Duodenal mucosa (tissue), 2 donors: ENCODE data around the gene SRSF3.
A peak's percentile ranks its signal among the peaks of the same experiment; 100 is the strongest.

Experiments
- H3K27ac ChIP-seq: one replicate; pipeline ENCODE4 v1.7.0; 2013; ENCODE audit warnings: low read depth, low read length
- H3K27me3 ChIP-seq, 2 donors: one replicate each; pipeline ENCODE4 v1.7.0; 2013; ENCODE audit warnings: low read length in 2 of 2, control low read depth in 1 of 2; ENCODE audit not compliant: insufficient read depth in 2 of 2, control insufficient read depth in 1 of 2
- H3K36me3 ChIP-seq, 2 donors: one replicate each; pipeline ENCODE4 v1.7.0; 2013; ENCODE audit warnings: low read length in 2 of 2, control low read depth in 1 of 2; ENCODE audit not compliant: insufficient read depth in 2 of 2, control insufficient read depth in 1 of 2
- H3K4me1 ChIP-seq, 2 donors: one replicate each; pipeline ENCODE4 v1.7.0; 2013; ENCODE audit warnings: low read length in 2 of 2, control low read depth in 1 of 2; ENCODE audit not compliant: insufficient read depth in 2 of 2, control insufficient read depth in 1 of 2
- H3K4me3 ChIP-seq, 2 donors: one replicate each; pipeline ENCODE4 v1.7.0; 2013; ENCODE audit warnings: low read length in 2 of 2, low read depth in 1 of 2
- H3K9ac ChIP-seq, 2 donors: one replicate each; pipeline ENCODE4 v1.7.0; 2013; ENCODE audit warnings: low read length in 2 of 2, low read depth in 1 of 2
- H3K9me3 ChIP-seq, 2 donors: one replicate each; pipeline ENCODE4 v1.7.0; 2013; ENCODE audit warnings: low read length in 2 of 2, control low read depth in 1 of 2; ENCODE audit not compliant: control insufficient read depth in 1 of 2

Gene SRSF3

GRCh38 chr6:36623547-36624459, 29.6 kb downstream of the SRSF3 start:
- no peak overlapping the region for H3K4me3 ChIP-seq
- no peaks in the 10 kb centered on the region for H3K9me3 ChIP-seq
- peaks cover 47 to 48% of the 10 kb centered on the region in 2 donors for H3K4me1 ChIP-seq
- no peaks in the 10 kb centered on the region for H3K27me3 ChIP-seq
- H3K27ac ChIP-seq, result peak overlapping the region; percentile 35
- H3K9ac ChIP-seq, result peak overlapping the region; percentile 2 to 39
- no peaks in the 10 kb centered on the region for H3K36me3 ChIP-seq

GRCh38 chr6:36624461-36625157, 30.4 kb downstream of the SRSF3 start:
- no peaks in the 10 kb centered on the region for H3K27me3 ChIP-seq
- peak overlapping the region in 1 of 2 donors; percentile 2 for H3K9ac ChIP-seq
- H3K4me3 ChIP-seq, result no peak overlapping the region
- peaks cover 50 to 54% of the 10 kb centered on the region in 2 donors for H3K4me1 ChIP-seq
- H3K36me3 ChIP-seq, result no peaks in the 10 kb centered on the region
- H3K27ac ChIP-seq, result no peak overlapping the region
- no peaks in the 10 kb centered on the region for H3K9me3 ChIP-seq

GRCh38 chr6:36625158-36625919, 31.2 kb downstream of the SRSF3 start:
- no peaks in the 10 kb centered on the region for H3K36me3 ChIP-seq
- H3K27ac ChIP-seq, result no peak overlapping the region
- no peaks in the 10 kb centered on the region for H3K27me3 ChIP-seq
- H3K4me1 ChIP-seq, result peaks cover 50 to 54% of the 10 kb centered on the region in 2 donors
- H3K4me3 ChIP-seq, result no peak overlapping the region
- no peak overlapping the region for H3K9ac ChIP-seq
- no peaks in the 10 kb centered on the region for H3K9me3 ChIP-seq

GRCh38 chr6:36626636-36627035, 32.5 kb downstream of the SRSF3 start:
- Histone ChIP-seq H3K36me3 (no peaks in the 10 kb centered on the region), H3K27ac (no peak overlapping the region), H3K9ac (no peak overlapping the region), H3K27me3 (no peaks in the 10 kb centered on the region), H3K4me1 (peaks cover 45 to 46% of the 10 kb centered on the region in 2 donors), H3K9me3 (no peaks in the 10 kb centered on the region), H3K4me3 (no peak overlapping the region)

GRCh38 chr6:36627141-36627540, 33.0 kb downstream of the SRSF3 start:
- H3K27me3 ChIP-seq, result no peaks in the 10 kb centered on the region
- peaks cover 44 to 45% of the 10 kb centered on the region in 2 donors for H3K4me1 ChIP-seq
- no peaks in the 10 kb centered on the region for H3K9me3 ChIP-seq
- H3K36me3 ChIP-seq, result no peaks in the 10 kb centered on the region
- no peak overlapping the region for H3K27ac ChIP-seq
- H3K9ac ChIP-seq, result peak overlapping the region in 1 of 2 donors; percentile 41
- peak overlapping the region in 1 of 2 donors; percentile 16 for H3K4me3 ChIP-seq

GRCh38 chr6:36627801-36628246, 33.7 kb downstream of the SRSF3 start:
- Histone ChIP-seq H3K27ac (no peak overlapping the region), H3K36me3 (no peaks in the 10 kb centered on the region), H3K9me3 (no peaks in the 10 kb centered on the region), H3K27me3 (no peaks in the 10 kb centered on the region), H3K4me3 (peak overlapping the region in 1 of 2 donors; percentile 16), H3K9ac (peak overlapping the region in 1 of 2 donors; percentile 41), H3K4me1 (peaks cover 38% of the 10 kb centered on the region in 2 donors)

- no peak overlapping the region for H3K4me3 ChIP-seq
- no peak overlapping the region for H3K9ac ChIP-seq
- H3K27me3 ChIP-seq, result no peaks in the 10 kb centered on the region
- no peaks in the 10 kb centered on the region for H3K36me3 ChIP-seq
- no peaks in the 10 kb centered on the region for H3K9me3 ChIP-seq
- H3K27ac ChIP-seq, result peak overlapping the region; percentile 30
- H3K4me1 ChIP-seq, result peaks cover 29% of the 10 kb centered on the region in 2 donors
Observed at GRCh38 chr6:36629784-36630183, 35.6 kb downstream of the SRSF3 start.

GRCh38 chr6:36631326-36632011, 37.3 kb downstream of the SRSF3 start:
- H3K36me3 ChIP-seq, result no peaks in the 10 kb centered on the region

GRCh38 chr6:36633370-36633769, 39.2 kb downstream of the SRSF3 start:
- Histone ChIP-seq H3K36me3 (no peaks in the 10 kb centered on the region), H3K27ac (no peak overlapping the region)

More at GRCh38 chr6:36631326-36632011, 37.3 kb downstream of the SRSF3 start:
- H3K27me3 ChIP-seq, result no peaks in the 10 kb centered on the region
- H3K4me1 ChIP-seq, result peaks cover 24 to 28% of the 10 kb centered on the region in 2 donors
- H3K27ac ChIP-seq, result no peak overlapping the region
- H3K4me3 ChIP-seq, result no peak overlapping the region
- no peaks in the 10 kb centered on the region for H3K9me3 ChIP-seq
- H3K9ac ChIP-seq, result no peak overlapping the region

More at GRCh38 chr6:36633370-36633769, 39.2 kb downstream of the SRSF3 start:
- H3K4me1 ChIP-seq, result peaks cover 16 to 21% of the 10 kb centered on the region in 2 donors
- no peak overlapping the region for H3K9ac ChIP-seq
- no peaks in the 10 kb centered on the region for H3K9me3 ChIP-seq
- no peak overlapping the region for H3K4me3 ChIP-seq
- H3K27me3 ChIP-seq, result no peaks in the 10 kb centered on the region
